ENCODE results near the gene HIVEP3.

HIVEP3 gene

DNA sequence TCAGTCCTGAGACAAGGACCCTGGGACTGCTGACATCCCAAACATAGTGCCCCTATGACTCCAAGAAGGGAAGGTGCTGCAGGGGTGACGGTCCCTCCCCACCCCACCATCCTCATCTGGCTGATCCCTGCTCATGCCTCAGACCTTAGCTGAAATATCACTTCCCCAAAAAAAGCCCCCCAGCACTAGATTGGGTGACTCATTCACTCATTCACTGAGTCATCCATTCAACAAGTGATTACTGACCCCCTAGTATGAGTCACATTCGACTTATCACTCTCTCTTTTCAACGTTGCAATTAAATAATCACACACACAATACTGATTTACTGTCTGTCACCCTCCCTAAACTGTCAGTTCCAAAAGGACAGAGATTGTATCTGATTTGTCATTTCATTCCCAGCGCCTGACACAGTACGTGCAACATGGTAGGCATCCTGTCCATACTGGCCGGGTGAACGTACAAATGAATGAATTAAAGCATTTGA, 48.6 kb downstream of the HIVEP3 start:
- DNase-seq (ENCODE audit: low spot score), result peak; percentile 63

- DNase-seq (ENCODE audit: low spot score), result peak; percentile 17
Measured at GRCh38 chr1:41868241-41868998, 50.3 kb downstream of the HIVEP3 start.

GRCh38 chr1:41866285-41866684, 52.4 kb downstream of the HIVEP3 start:
- no peak for DNase-seq (ENCODE audit: low spot score)

GRCh38 chr1:41864471-41865040, 54.2 kb downstream of the HIVEP3 start:
- DNase-seq (ENCODE audit: low spot score), result peak; percentile 20

- no peak for DNase-seq (ENCODE audit: low spot score)
Measured at GRCh38 chr1:41863718-41864117, 55.0 kb downstream of the HIVEP3 start.

- peak; percentile 95 for DNase-seq (ENCODE audit: low spot score)
Measured at GRCh38 chr1:41862384-41863221, 56.1 kb downstream of the HIVEP3 start.

DNA sequence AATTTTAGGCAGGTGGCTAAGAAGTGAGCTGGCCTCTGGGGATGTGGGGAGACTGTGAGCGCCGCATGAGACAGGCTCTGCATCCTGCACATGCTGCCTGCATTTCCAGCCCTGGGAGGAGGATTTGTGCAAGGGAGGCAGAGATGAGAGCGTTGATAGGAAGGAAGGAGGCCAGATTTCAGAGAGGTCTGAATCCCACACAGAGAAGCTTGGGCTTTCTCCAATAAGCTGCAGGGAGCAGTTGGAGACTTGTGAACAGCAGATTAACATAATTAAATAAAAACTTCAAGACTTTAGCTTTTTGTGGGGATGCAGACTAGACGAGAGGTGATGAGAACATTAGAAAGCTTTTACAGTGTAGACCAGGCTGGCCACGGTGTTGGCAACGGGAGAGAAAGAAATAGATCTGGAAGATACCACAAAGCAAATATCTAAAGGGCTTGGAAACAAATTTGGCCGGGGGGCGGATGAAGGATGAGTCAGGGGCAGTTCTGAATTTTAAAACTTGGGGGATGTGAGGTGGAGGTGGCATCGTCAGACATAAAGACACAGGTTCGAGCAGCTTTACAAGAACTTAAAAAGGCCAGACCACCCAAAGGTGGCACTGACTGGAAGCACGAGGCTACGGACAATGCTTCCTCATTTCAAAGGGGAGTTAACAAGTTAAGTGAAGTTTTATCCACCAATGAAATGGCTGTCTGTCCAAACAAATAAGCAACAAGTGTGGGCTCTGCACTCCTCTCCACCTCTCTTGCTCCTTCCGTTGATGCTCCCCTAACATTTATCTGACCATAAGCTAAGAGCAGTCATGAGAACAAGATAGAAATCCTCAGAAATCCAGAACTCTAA, 57.0 kb downstream of the HIVEP3 start:
- no peak for DNase-seq (ENCODE audit: low spot score)

DNA sequence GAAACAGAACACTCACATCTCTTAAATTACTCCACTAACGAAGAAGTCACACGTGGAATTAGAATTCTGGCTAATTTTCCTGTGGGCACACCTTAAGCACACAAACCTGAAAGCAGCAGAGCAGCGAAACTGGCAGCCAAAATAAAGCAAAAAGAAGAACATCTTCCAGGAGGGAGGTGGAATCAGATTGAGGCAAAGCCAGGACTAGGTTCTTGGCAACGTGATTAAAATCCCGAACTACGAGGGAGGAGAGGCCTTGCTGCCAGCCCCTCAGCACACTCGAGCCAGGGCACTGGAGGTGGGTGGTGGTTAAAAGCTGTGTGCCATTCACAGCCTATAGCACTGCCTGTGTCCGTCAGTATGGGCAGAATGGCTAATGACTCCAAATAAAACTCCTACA, 58.0 kb downstream of the HIVEP3 start:
- no peak for DNase-seq (ENCODE audit: low spot score)

- no peak for DNase-seq (ENCODE audit: low spot score)
Measured at GRCh38 chr1:41860214-41860613, 58.5 kb downstream of the HIVEP3 start.

DNA sequence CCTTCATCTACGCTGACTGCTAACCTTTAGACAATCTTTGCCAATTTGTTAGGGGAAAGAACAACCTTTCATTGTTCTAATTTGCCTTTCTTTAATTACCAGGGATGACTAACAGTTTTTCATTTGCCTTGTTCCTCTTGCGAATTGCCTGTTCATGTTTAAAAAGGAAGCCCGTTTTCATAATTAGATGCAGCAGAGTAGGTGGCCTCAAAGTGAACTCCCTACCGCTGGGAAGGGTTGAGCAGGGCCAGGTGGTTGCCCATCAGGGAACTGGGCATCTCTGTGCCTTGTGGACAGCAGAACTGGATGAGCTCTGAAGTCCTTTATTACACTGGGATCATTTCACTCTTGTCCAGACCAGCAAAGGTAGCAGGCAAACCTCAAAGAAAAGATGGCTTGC, 59.0 kb downstream of the HIVEP3 start:
- DNase-seq (ENCODE audit: low spot score), result no peak

DNA sequence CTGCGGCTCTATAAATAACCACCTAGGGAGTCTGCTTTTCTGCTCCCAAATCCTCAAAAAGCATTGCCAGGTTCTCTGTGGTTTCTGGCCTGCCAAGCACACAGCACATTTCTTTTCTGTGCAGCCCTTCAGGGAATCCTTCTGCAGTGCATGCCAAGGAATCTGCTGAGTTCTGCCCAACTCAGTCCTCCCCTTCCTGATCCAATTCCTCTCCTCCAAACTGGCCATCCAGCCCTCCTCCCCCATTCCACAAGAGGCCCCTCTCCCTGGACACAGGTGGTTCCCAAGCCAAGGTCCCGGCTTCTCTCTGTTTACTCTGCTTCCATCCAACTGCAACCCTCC, 61.8 kb downstream of the HIVEP3 start:
- no peak for DNase-seq (ENCODE audit: low spot score)

GRCh38 chr1:41856151-41856943, 62.4 kb downstream of the HIVEP3 start:
- no peak for DNase-seq (ENCODE audit: low spot score)

- DNase-seq (ENCODE audit: low spot score), result peak; percentile 72
Measured at GRCh38 chr1:41855713-41856112, 63.0 kb downstream of the HIVEP3 start.

- DNase-seq (ENCODE audit: low spot score), result no peak
Measured at GRCh38 chr1:41853907-41854306, 64.8 kb downstream of the HIVEP3 start.

DNA sequence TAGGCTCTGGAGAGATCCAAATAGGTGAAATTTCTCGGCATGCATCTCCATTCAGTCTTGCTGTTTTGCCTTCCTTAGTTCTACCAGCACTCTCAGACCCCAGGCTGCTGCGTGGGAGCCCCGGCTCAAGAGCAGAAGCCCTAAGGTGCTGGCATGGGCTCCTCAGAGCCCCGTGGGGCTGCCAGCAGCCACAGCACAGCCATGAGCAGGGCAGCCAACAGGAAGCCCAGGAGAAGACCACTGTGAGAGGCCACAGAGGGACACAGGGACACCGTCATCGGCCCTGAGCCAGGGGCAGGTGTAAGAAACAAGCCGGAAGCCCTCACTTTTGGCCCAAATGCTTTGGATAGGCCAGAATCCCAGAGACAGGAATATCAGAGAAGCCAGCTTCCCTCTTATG, 66.6 kb downstream of the HIVEP3 start:
- no peak for DNase-seq (ENCODE audit: low spot score)

GRCh38 chr1:41851589-41851988, 67.1 kb downstream of the HIVEP3 start:
- DNase-seq (ENCODE audit: low spot score), result peak; percentile 85

DNA sequence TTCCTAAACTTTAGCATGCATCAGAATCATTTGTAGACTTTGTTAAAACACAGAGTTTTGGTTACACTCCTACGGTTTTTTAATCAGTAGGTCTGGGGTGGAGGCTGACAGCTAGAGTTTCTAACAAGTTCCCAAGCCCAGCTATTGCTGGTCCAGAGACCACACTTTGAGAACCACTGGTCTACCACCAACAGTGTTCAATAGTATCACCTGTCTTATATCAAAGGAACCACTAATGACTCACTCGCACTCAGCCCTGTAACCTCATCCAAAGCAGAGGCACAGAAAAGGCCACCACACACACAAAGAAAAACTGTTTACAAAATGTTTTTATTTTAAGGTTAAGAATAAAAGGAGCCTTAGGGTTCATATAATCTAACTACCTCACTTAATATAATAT, 68.7 kb downstream of the HIVEP3 start:
- peak; percentile 16 for DNase-seq (ENCODE audit: low spot score)

GRCh38 chr1:41849211-41849759, 69.4 kb downstream of the HIVEP3 start:
- DNase-seq (ENCODE audit: low spot score), result no peak

- no peak for DNase-seq (ENCODE audit: low spot score)
Measured at GRCh38 chr1:41848216-41848952, 70.3 kb downstream of the HIVEP3 start.

- no peak for DNase-seq (ENCODE audit: low spot score)
Measured at GRCh38 chr1:41847733-41848132, 71.0 kb downstream of the HIVEP3 start.

Measured in kidney tubule cell (primary cell).